Tibial artery (tissue), 4 donors: ENCODE results near the gene KIFC3.
A peak's percentile ranks its signal among the peaks of the same experiment; 100 is the strongest.

ENCODE experiments used
- DNase-seq, 2 donors: peaks; one replicate each; pipeline ENCODE4 v3.0.0-alpha.2; 2019
- H3K27ac ChIP-seq, 2 donors: fragments of 200-600 bp; sonication (generic) in 1 of 2; 1 replicate in 1 of 2; 2 replicates in 1 of 2; pipeline ENCODE4 v1.5.1; 2018 to 2019; ENCODE audit warnings: mild to moderate bottlenecking in 1 of 2
- H3K27me3 ChIP-seq, 2 donors: fragments of 200-600 bp; sonication (generic) in 1 of 2; one replicate each; pipeline versions ENCODE4 v1.5.1 to v1.6.0; 2016 to 2019
- H3K36me3 ChIP-seq, 3 donors: fragments of 200-600 bp; sonication (generic) in 2 of 3; one replicate each; pipeline ENCODE4 v1.5.1; 2016 to 2019; ENCODE audit warnings: mild to moderate bottlenecking in 2 of 3
- H3K4me1 ChIP-seq, 4 donors: fragments of 200-600 bp; sonication (generic) in 2 of 4; 1 replicate in 3 of 4; 2 replicates in 1 of 4; pipeline ENCODE4 v1.5.1; 2016 to 2019
- H3K4me3 ChIP-seq, 2 donors: fragments of 200-600 bp; sonication (generic) in 1 of 2; 1 replicate in 1 of 2; 2 replicates in 1 of 2; pipeline ENCODE4 v1.5.1; 2018 to 2019; ENCODE audit warnings: mild to moderate bottlenecking in 2 of 2
- H3K9me3 ChIP-seq, 3 donors: fragments of 200-600 bp; sonication (generic) in 1 of 3; one replicate each; pipeline ENCODE4 v1.5.1; 2016 to 2019
- CTCF ChIP-seq, 2 experiments: fragments of 200-600 bp in 1 of 2; fragments of 450-650 bp in 1 of 2; IDR thresholded peaks; one replicate each; pipeline ENCODE4 v1.5.1; 2017 to 2019; ENCODE audit warnings: antibody characterized with exemption in 2 of 2, mild to moderate bottlenecking in 1 of 2, moderate library complexity in 1 of 2
- intact Hi-C: fragments of 100-400 bp; cut with DNase I; formaldehyde crosslinking; loops from one replicate; pipeline ENCODE4 v1.15.0; 2023; ENCODE audit warnings: low total_unique reads

Gene KIFC3

DNA sequence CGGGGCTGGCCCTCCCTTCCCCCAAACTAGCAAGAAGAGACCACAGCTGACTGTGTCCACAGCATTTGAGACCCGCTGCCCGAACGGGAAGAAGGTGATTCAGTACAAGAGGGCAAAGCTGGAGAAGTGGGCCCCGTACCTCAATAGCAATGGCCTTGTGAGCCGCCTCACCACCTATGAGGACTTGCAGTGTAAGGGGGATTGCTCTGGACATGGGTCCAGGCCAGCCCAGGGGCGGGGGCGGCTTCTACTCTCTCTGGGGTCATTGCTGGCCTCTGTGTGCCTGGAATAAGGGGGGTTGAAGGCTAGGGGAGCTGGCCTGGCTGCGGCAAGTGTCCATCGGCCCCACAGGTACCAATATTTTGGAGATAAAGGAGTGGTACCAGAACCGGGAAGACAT lies 79.6 kb downstream of the KIFC3 start:
- peaks cover 0 to 16% of the 10 kb centered on the region in 2 donors for H3K27me3 ChIP-seq
- TF ChIP-seq CTCF (IDR thresholded peaks at IDR 0.05) = no peak
- H3K4me3 ChIP-seq = no peak overlapping the region
- no peak for DNase-seq
- H3K36me3 ChIP-seq = no peaks in the 10 kb centered on the region
- no peak overlapping the region for H3K27ac ChIP-seq
- H3K9me3 ChIP-seq = no peaks in the 10 kb centered on the region
- no peaks in the 10 kb centered on the region for H3K4me1 ChIP-seq
- intact Hi-C loops = no loop called here

- DNase-seq = no peak
Observed at GRCh38 chr16:57722210-57722499, 80.1 kb downstream of the KIFC3 start.

GRCh38 chr16:57721356-57722209 lies 80.7 kb downstream of the KIFC3 start:
- intact Hi-C loops = no loop called here
- H3K27me3 ChIP-seq = peaks cover 0 to 16% of the 10 kb centered on the region in 2 donors
- no peak for TF ChIP-seq CTCF (IDR thresholded peaks at IDR 0.05)
- no peak overlapping the region for H3K4me3 ChIP-seq
- H3K9me3 ChIP-seq = no peaks in the 10 kb centered on the region
- H3K36me3 ChIP-seq = no peaks in the 10 kb centered on the region
- H3K4me1 ChIP-seq = no peaks in the 10 kb centered on the region
- H3K27ac ChIP-seq = no peak overlapping the region
- no peak for DNase-seq

More at GRCh38 chr16:57722210-57722499, 80.1 kb downstream of the KIFC3 start:
- peaks cover 0 to 16% of the 10 kb centered on the region in 2 donors for H3K27me3 ChIP-seq
- H3K9me3 ChIP-seq = no peaks in the 10 kb centered on the region
- TF ChIP-seq CTCF (IDR thresholded peaks at IDR 0.05) = no peak
- no peak overlapping the region for H3K27ac ChIP-seq
- H3K4me1 ChIP-seq = no peaks in the 10 kb centered on the region
- no peak overlapping the region for H3K4me3 ChIP-seq
- intact Hi-C loops = no loop called here
- no peaks in the 10 kb centered on the region for H3K36me3 ChIP-seq

GRCh38 chr16:57720142-57720575 lies 82.1 kb downstream of the KIFC3 start:
- Histone ChIP-seq H3K27me3 (peaks cover 0 to 20% of the 10 kb centered on the region in 2 donors), H3K36me3 (no peaks in the 10 kb centered on the region), H3K4me1 (no peaks in the 10 kb centered on the region), H3K4me3 (no peak overlapping the region), H3K9me3 (no peaks in the 10 kb centered on the region), H3K27ac (no peak overlapping the region)
- peak in 1 of 2 experiments; percentile 26 for TF ChIP-seq CTCF (IDR thresholded peaks at IDR 0.05)
- intact Hi-C loops = no loop called here
- DNase-seq = no peak

GRCh38 chr16:57714047-57714446 lies 88.2 kb downstream of the KIFC3 start:
- no peak overlapping the region for H3K4me3 ChIP-seq
- H3K4me1 ChIP-seq = no peaks in the 10 kb centered on the region
- no peak for DNase-seq
- H3K36me3 ChIP-seq = no peaks in the 10 kb centered on the region
- no peak overlapping the region for H3K27ac ChIP-seq
- peaks cover 0 to 5% of the 10 kb centered on the region in 2 donors for H3K27me3 ChIP-seq
- no peak for TF ChIP-seq CTCF (IDR thresholded peaks at IDR 0.05)
- no peaks in the 10 kb centered on the region for H3K9me3 ChIP-seq
- intact Hi-C loops = no loop called here
